GM12878 (cell line): Measurements from ENCODE around the gene ATP5PD. TPM values are rescaled to one million over a fixed set of nuclear protein-coding genes. Genes with fewer than 3 reads are reported as not detected.

Experiments used
- BACH1 ChIP-seq: fragments of 450-650 bp; IDR thresholded peaks from 2 replicates; pipeline ENCODE4 v1.6.1; 2017; ENCODE audit warnings: mild to moderate bottlenecking, borderline replicate concordance
- CBFB ChIP-seq: IDR thresholded peaks from 2 replicates; pipeline ENCODE4 v1.6.1; 2016; ENCODE audit warnings: antibody characterized with exemption, low read depth
- CREM ChIP-seq: IDR thresholded peaks from 2 replicates; pipeline ENCODE4 v1.6.1; 2014; ENCODE audit warnings: antibody characterized with exemption, low read depth
- DPF2 ChIP-seq: fragments of 450-650 bp; IDR thresholded peaks from 2 replicates; pipeline ENCODE4 v1.6.1; 2017; ENCODE audit warnings: mild to moderate bottlenecking
- EZH2 ChIP-seq: IDR thresholded peaks from 2 replicates; pipeline ENCODE4 v1.6.1; 2012; ENCODE audit warnings: low read depth, mild to moderate bottlenecking, control low read depth, inconsistent platforms, low read length, borderline replicate concordance; ENCODE audit not compliant: control insufficient read depth
- HCFC1 ChIP-seq: fragments of 150-350 bp; IDR thresholded peaks from 2 replicates; pipeline ENCODE4 v1.6.1; 2014; ENCODE audit warnings: low read length
- PAX5 ChIP-seq: IDR thresholded peaks from 2 replicates; pipeline ENCODE4 v1.6.1; 2011; ENCODE audit warnings: low read depth, low read length, borderline replicate concordance
- POLR2AphosphoS2 ChIP-seq: IDR thresholded peaks from 2 replicates; pipeline ENCODE4 v1.6.1; 2011; ENCODE audit warnings: low read depth, mild to moderate bottlenecking, low read length, improper control_type of control experiment, moderate library complexity
- RELA ChIP-seq: fragments of 450-650 bp; IDR thresholded peaks from 2 replicates; pipeline ENCODE4 v1.8.0; 2014; ENCODE audit warnings: borderline replicate concordance; ENCODE audit not compliant: partially characterized antibody
- SRF ChIP-seq, 2 experiments: IDR thresholded peaks; 2 replicates each; pipeline ENCODE4 v1.6.1; 2011; ENCODE audit warnings: low read depth in 2 of 2, low read length in 2 of 2, mild to moderate bottlenecking in 1 of 2, moderate library complexity in 1 of 2
- USF1 ChIP-seq: IDR thresholded peaks from 2 replicates; pipeline ENCODE4 v1.6.1; 2011; ENCODE audit warnings: borderline replicate concordance, low read depth, mild to moderate bottlenecking, moderate library complexity, mixed read lengths, low read length; ENCODE audit not compliant: insufficient read depth; ENCODE audit errors: extremely low read length
- ZNF592 ChIP-seq: fragments of 450-650 bp; IDR thresholded peaks from 2 replicates; pipeline ENCODE4 v1.6.1; 2017; ENCODE audit warnings: mild to moderate bottlenecking, moderate library complexity
- polyA plus RNA-seq, 11 experiments: library from polyadenylated mRNA; depleted of rRNA in 4 of 11; unstranded in 6 of 11; stranded (reverse) in 5 of 11; fragments of >200 nt; fragmentation: Nextera tagmentation in 4 of 11; fragmentation: Illumina TruSeq in 1 of 11; extraction: Ambion mirVana in 4 of 11; extraction: Trizol in 1 of 11; gene quantifications; 1 replicate in 1 of 11; 2 replicates in 10 of 11; pipeline versions ENCODE4 v1.2.1 to v1.2.3, GENCODE V29; 2011 to 2016; ENCODE audit warnings: inconsistent platforms in 2 of 11, missing spikeins in 2 of 11, low read depth in 1 of 11
- total RNA-seq, 4 experiments: library from RNA; depleted of rRNA in 3 of 4; stranded (reverse); fragments of >200 nt in 3 of 4; fragmentation: Illumina TruSeq in 1 of 4; extraction: Trizol in 1 of 4; gene quantifications; 2 replicates each; pipeline versions ENCODE4 v1.2.1 to v1.2.3, GENCODE V29; 2013 to 2021
- TF ChIP-seq, protein P1 (sequence below): fragments of 450-650 bp; IDR thresholded peaks from 2 replicates; pipeline ENCODE4 v1.6.1; 2017; ENCODE audit warnings: antibody characterized with exemption, mild to moderate bottlenecking, moderate library complexity
- TF ChIP-seq, protein P2 (sequence below): IDR thresholded peaks from 2 replicates; pipeline ENCODE4 v1.6.1; 2011; ENCODE audit warnings: low read depth, low read length, improper control_type of control experiment, borderline replicate concordance
- TF ChIP-seq, protein P3 (sequence below): IDR thresholded peaks from 2 replicates; pipeline ENCODE4 v1.6.1; 2011; ENCODE audit warnings: mild to moderate bottlenecking, low read depth, low read length, moderate library complexity; ENCODE audit not compliant: insufficient replicate concordance

Gene ATP5PD
- total and polyA plus RNA-seq, 10 of the 15 experiments (the other 5 are each of a cell fraction or from before 2014, with no cell fraction given) = 172 to 772 (median 321) TPM

DNA sequence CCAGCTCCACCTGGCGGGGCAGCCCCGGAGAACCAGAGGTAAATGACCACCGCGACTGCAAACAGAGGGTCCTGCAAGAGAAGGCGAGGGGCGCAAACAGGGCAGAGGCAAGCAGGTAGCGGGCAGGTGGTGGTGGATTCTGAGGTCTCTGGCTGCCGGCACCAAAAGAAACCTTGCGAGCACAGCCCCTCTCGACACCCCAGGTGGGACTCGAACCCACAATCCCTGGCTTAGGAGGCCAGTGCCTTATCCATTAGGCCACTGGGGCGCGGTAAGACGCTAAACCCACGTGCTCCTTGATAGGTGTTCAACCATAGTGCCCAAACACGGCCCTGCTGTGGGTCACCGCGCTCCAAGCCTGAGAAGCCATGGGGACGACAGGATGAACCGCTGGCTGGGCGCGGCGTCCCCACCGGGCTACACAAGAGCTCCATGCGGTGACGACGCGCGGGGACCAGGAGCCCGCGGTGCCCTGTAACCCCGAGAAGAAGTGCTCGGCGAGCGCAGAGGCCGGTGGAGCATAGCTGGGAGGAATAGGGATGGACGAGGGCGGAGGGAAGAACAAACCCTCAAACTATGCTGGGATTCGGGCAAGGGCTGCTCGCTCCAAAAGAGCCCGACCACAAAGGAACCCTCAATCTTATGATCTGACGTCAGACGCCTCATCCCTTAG, 12.4 kb downstream of the ATP5PD start (continued):
- TF ChIP-seq, protein P1, sequence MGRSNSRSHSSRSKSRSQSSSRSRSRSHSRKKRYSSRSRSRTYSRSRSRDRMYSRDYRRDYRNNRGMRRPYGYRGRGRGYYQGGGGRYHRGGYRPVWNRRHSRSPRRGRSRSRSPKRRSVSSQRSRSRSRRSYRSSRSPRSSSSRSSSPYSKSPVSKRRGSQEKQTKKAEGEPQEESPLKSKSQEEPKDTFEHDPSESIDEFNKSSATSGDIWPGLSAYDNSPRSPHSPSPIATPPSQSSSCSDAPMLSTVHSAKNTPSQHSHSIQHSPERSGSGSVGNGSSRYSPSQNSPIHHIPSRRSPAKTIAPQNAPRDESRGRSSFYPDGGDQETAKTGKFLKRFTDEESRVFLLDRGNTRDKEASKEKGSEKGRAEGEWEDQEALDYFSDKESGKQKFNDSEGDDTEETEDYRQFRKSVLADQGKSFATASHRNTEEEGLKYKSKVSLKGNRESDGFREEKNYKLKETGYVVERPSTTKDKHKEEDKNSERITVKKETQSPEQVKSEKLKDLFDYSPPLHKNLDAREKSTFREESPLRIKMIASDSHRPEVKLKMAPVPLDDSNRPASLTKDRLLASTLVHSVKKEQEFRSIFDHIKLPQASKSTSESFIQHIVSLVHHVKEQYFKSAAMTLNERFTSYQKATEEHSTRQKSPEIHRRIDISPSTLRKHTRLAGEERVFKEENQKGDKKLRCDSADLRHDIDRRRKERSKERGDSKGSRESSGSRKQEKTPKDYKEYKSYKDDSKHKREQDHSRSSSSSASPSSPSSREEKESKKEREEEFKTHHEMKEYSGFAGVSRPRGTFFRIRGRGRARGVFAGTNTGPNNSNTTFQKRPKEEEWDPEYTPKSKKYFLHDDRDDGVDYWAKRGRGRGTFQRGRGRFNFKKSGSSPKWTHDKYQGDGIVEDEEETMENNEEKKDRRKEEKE = no peak
- TF ChIP-seq POLR2AphosphoS2 (0 out of 2 replicates have a peak, but pooled peaks have one; percentile 18), HCFC1 (no peak), DPF2 (peak; percentile 23; the same call in 1 of the 2 replicates), ZNF592 (no peak), SRF (IDR thresholded peaks at IDR 0.05; ENCODE audit: low read depth in 2 of 2, low read length in 2 of 2) (no peak), PAX5 (peak; percentile 15; the same call in 1 of the 2 replicates), CREM (peak; percentile 54; the same call in 1 of the 2 replicates), CBFB (peak; percentile 66), RELA (peak; percentile 37), EZH2 (no peak), BACH1 (no peak), USF1 (peak; percentile 57)
- TF ChIP-seq, protein P2, sequence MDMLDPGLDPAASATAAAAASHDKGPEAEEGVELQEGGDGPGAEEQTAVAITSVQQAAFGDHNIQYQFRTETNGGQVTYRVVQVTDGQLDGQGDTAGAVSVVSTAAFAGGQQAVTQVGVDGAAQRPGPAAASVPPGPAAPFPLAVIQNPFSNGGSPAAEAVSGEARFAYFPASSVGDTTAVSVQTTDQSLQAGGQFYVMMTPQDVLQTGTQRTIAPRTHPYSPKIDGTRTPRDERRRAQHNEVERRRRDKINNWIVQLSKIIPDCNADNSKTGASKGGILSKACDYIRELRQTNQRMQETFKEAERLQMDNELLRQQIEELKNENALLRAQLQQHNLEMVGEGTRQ = peak; percentile 34; the same call in 1 of the 2 replicates
- TF ChIP-seq, protein P3, sequence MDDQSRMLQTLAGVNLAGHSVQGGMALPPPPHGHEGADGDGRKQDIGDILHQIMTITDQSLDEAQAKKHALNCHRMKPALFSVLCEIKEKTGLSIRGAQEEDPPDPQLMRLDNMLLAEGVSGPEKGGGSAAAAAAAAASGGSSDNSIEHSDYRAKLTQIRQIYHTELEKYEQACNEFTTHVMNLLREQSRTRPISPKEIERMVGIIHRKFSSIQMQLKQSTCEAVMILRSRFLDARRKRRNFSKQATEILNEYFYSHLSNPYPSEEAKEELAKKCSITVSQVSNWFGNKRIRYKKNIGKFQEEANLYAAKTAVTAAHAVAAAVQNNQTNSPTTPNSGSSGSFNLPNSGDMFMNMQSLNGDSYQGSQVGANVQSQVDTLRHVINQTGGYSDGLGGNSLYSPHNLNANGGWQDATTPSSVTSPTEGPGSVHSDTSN = no peak
